ENCODE data around the gene TARM1.

DNA sequence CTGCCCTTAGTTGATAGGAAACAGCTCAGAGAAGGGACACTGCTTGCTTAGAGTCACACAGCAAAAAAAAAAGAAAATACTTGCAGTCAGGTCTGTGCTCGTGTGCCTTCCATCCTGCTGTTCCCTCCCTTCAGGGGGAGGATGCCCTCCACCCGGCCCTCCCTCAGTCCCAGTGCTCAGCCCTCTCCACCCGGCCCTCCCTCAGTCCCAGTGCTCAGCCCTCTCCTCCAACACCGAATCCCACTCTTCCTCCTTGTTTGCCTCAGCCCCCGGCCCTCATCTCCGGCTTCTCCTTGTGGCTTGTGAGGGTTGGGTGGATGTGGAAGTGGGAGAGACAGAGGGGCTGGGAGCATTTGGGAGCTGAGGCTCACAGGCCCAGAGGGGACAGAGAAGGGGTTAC is 28.5 kb upstream of the TARM1 start:
- TF ChIP-seq POLR2A (IDR thresholded peaks at IDR 0.05; ENCODE audit: extremely low read depth, insufficient read length) (no peak), MYC (IDR thresholded peaks at IDR 0.05; ENCODE audit: low read depth, low read length) (no peak)
- TF ChIP-seq, protein P1, sequence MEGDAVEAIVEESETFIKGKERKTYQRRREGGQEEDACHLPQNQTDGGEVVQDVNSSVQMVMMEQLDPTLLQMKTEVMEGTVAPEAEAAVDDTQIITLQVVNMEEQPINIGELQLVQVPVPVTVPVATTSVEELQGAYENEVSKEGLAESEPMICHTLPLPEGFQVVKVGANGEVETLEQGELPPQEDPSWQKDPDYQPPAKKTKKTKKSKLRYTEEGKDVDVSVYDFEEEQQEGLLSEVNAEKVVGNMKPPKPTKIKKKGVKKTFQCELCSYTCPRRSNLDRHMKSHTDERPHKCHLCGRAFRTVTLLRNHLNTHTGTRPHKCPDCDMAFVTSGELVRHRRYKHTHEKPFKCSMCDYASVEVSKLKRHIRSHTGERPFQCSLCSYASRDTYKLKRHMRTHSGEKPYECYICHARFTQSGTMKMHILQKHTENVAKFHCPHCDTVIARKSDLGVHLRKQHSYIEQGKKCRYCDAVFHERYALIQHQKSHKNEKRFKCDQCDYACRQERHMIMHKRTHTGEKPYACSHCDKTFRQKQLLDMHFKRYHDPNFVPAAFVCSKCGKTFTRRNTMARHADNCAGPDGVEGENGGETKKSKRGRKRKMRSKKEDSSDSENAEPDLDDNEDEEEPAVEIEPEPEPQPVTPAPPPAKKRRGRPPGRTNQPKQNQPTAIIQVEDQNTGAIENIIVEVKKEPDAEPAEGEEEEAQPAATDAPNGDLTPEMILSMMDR (IDR thresholded peaks at IDR 0.05; ENCODE audit: low read depth, low read length) = no peak
- TF ChIP-seq, protein P2, sequence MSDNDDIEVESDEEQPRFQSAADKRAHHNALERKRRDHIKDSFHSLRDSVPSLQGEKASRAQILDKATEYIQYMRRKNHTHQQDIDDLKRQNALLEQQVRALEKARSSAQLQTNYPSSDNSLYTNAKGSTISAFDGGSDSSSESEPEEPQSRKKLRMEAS (IDR thresholded peaks at IDR 0.05; ENCODE audit: low read depth, low read length) = no peak

Data from NB4 (cell line).